HG03432 (cell line): ENCODE measurements around the gene ATG4B.
A peak's percentile ranks its signal among the peaks of the same experiment; 100 is the strongest.
"Not testable (repeated sequence)": the region's sequence is repeated elsewhere in the genome, so short reads cannot be mapped to it uniquely, and the experiment has no call there.

ENCODE experiments used
- ATAC-seq: cut with Tn5 transposase; IDR thresholded peaks from one replicate; pipeline ENCODE4 v1.9.1; 2021; ENCODE audit warnings: mild to moderate bottlenecking, moderate library complexity; ENCODE audit not compliant: unreplicated experiment

ATG4B gene

DNA sequence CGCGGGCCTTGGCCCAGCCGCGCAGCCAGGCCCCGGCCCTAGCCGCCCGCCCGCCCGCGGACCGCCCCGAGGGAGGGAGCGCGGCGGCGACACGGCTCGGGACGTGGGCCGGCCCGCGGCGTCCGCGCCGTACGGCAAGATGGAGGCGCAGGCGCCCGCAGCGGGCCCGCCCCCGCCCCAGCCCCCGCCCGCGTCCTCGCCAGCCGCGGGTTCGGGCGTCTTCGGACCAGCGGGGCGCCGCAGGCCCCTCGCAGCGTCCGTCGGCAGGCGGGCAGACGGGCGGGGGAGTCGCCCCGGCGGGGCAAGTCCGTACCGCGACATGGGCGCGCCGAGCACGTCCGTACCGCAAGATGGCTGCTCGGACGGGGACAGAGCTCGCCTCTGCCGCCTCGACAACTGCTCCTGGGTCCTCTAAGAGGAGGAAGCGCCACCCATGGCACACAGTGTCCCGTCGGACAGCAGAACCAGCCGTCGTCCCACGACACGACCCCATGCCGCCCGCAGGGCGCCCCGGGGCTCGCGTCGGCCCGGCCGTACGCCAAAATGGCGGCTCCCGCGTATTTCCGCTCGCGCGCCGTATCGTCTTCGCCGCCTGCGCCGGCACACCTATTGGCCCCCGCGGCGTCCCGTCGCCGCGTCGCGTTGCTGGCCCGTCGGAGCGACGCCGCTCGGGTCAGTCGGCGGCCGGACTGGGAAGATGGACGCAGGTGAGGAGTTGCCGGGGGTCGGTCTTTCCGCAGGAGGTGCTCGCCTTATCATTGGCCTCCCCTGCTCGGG is at the start of gene ATG4B, which contains the start of gene THAP4:
TSS of gene ATG4B (plus strand) at position 676 of the 777 bp plus-strand sequence. CDS start at position 698, 22 bp downstream.
TSS of gene THAP4 (minus strand) at position 141 of the 777 bp plus-strand sequence. CDS start 141 bp downstream, outside the sequence.
- peak; percentile 69 for ATAC-seq

- not testable (repeated sequence) for ATAC-seq
Observed at GRCh38 chr2:241589863-241590262, 47.6 kb upstream of the ATG4B start.

DNA sequence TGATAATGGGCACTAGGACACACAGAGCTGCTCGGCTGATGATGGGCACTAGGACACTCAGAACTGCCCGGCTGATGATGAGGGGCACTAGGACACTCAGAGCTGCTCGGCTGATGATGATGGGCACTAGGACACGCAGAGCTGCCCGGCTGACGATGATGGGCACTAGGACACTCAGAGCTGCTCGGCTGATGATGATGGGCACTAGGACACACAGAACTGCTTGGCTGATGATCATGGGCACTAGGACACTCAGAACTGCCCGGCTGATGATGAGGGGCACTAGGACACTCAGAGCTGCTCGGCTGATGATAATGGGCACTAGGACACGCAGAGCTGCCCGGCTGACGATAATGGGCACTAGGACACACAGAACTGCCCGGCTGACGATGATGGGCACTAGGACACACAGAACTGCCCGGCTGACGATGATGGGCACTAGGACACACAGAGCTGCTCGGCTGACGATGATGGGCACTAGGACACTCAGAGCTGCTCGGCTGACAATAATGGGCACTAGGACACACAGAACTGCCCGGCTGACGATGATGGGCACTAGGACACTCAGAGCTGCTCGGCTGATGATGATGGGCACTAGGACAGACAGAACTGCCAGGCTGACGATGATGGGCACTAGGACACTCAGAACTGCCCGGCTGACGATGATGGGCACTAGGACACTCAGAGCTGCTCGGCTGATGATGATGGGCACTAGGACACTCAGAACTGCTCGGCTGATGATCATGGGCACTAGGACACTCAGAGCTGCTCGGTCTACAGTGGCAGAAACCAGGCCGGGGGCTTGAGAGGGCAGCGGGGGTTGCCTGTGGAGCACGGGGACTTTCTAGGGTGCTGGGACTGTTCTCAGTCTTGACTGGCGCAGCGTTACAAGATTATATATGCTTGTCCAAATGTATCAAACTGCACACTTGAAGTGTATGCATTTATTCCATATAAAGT is 46.7 kb upstream of the ATG4B start:
- ATAC-seq: not testable (repeated sequence)

- ATAC-seq: no peak
Observed at GRCh38 chr2:241592126-241592845, 45.2 kb upstream of the ATG4B start.

- ATAC-seq: no peak
Observed at GRCh38 chr2:241593271-241593670, 44.2 kb upstream of the ATG4B start.

DNA sequence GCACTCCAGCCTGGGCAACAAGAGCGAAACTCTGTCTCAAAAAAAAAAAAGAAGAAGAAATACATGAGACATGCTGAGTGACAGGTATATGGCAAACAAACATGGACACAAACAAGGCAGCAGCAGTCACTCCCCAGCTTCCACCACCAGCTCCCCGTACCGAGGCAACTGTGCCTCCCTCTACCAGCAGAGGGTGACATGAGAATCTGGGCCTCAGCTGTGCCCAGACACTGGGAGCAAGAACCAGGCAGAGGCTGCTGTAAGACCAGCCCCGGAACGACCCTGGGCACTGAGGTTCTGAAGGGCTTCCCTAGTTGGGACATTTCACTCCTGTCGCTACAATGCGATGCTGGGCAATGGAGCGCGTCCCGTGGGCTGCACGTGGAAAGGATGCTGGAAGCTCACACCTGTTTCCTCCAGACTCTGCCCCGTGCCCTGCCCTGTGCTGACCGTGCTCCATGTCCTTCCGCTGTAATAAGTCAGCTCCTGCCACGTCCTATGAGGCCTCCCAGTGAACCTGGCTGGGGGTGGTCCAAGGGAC is 41.8 kb upstream of the ATG4B start:
- ATAC-seq: no peak

DNA sequence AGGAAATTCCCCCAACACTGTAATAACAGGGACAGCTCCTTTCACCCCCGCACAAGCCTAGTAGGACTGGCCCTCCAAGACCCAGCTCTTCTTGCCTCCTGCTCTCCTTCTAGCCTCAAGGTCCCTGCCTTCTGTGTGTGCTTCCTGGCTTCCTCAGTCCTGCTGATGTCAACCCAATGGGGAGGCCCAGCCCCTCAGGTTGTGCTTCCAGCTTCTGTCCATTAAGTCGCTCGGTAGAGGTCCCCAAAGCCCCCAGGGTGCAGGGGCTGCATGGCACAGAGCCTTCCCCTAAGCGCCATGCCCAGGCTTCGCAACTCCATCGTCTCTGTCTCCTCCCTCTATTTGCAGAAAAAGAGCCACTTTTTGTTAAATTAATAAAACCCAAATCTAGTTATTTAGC is 39.9 kb upstream of the ATG4B start:
- ATAC-seq: no peak

GRCh38 chr2:241598061-241598460 is 39.4 kb upstream of the ATG4B start:
- no peak for ATAC-seq

- ATAC-seq: no peak
Observed at GRCh38 chr2:241598487-241598886, 39.0 kb upstream of the ATG4B start.

GRCh38 chr2:241599615-241600014 is 37.9 kb upstream of the ATG4B start:
- no peak for ATAC-seq

- ATAC-seq: no peak
Observed at GRCh38 chr2:241601841-241602240, 35.7 kb upstream of the ATG4B start.

- no peak for ATAC-seq
Observed at GRCh38 chr2:241602720-241603119, 34.8 kb upstream of the ATG4B start.

- ATAC-seq: no peak
Observed at GRCh38 chr2:241603686-241604085, 33.8 kb upstream of the ATG4B start.

GRCh38 chr2:241606186-241606585 is 31.3 kb upstream of the ATG4B start:
- ATAC-seq: no peak

GRCh38 chr2:241607162-241607885 is 30.2 kb upstream of the ATG4B start:
- no peak for ATAC-seq

DNA sequence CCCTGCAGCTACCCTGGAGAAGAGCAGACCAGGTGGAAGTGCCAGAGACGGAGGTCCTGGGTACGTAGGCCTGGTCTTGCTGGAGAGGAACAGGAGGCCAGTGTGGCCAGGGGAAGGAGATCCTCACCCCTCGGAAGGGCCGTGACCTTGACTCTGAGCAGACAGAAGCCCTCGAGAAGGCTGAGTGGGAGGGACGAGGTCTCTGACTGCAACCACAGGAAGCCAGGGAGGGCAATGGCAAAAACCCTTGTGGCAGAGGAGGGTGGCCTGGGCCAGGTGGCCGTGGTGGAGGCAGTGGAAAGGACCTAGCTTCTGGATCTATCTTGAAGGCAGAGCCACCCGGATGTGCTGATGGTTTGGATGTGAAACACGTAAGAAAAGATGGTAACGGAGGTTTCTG is 28.6 kb upstream of the ATG4B start:
- ATAC-seq: no peak

- peak; percentile 95 for ATAC-seq
Observed at GRCh38 chr2:241609859-241610793, 27.4 kb upstream of the ATG4B start.

GRCh38 chr2:241611062-241611461 is 26.4 kb upstream of the ATG4B start:
- ATAC-seq: no peak
